Measurements from ENCODE around the gene NFE2L3. TPM values are rescaled to one million over a fixed set of nuclear protein-coding genes. Genes with fewer than 3 reads are reported as not detected.
"Not testable (repeated sequence)": the region's sequence is repeated elsewhere in the genome, so short reads cannot be mapped to it uniquely, and the experiment has no call there.

NFE2L3 gene
- total and polyA plus RNA-seq, 2 of the 4 experiments (the other 2 are of a cell fraction) = 28.0 to 43.2 TPM

GRCh38 chr7:26163804-26164203, 11.8 kb downstream of the NFE2L3 start:
- H3K4me3 ChIP-seq (ENCODE audit: insufficient read depth, low read depth, low read length); H3K9me1 ChIP-seq (ENCODE audit: insufficient read depth, low read length); H2BK120ac ChIP-seq (ENCODE audit: low read depth, low read length); DNase-seq; H4K91ac ChIP-seq (ENCODE audit: insufficient read depth, low read depth, low read length); BruUV-seq (replicated peaks); H3K56ac ChIP-seq (ENCODE audit: extremely low read depth, insufficient read depth, low read length); H2AK9ac ChIP-seq (replicated peaks; ENCODE audit: low read depth, low read length, poor library complexity); CTCF ChIA-PET; H3K23ac ChIP-seq (ENCODE audit: low read depth, low read length); H3K27me3 ChIP-seq (ENCODE audit: control insufficient read depth, insufficient read depth, low read length); H3K18ac ChIP-seq (ENCODE audit: low read depth, low read length); dilution Hi-C loops (cut with HindIII; ENCODE audit: low sequenced_read_pairs, unreplicated experiment); H3K4me2 ChIP-seq (ENCODE audit: low read depth, low read length); ATAC-seq (ENCODE audit: low read depth); H4K5ac ChIP-seq (ENCODE audit: low read depth, low read length); H2AK5ac ChIP-seq (ENCODE audit: low read depth, low read length); H2BK5ac ChIP-seq (ENCODE audit: low read depth, low read length, poor library complexity, severe bottlenecking); H2BK15ac ChIP-seq (ENCODE audit: low read depth, low read length); POLR2A ChIA-PET (ENCODE audit: unreplicated experiment); in situ Hi-C loops (cut with MboI; ENCODE audit: low sequenced_read_pairs); H3K4ac ChIP-seq (ENCODE audit: low read depth, low read length); H3K27ac ChIP-seq (ENCODE audit: insufficient read depth, low read length); H3K9me3 ChIP-seq (ENCODE audit: control insufficient read depth, insufficient read depth, low read length); H3K4me1 ChIP-seq (ENCODE audit: control insufficient read depth, insufficient read depth, low read length); H3K14ac ChIP-seq (replicated peaks; ENCODE audit: low read depth, low read length); H2BK20ac ChIP-seq (ENCODE audit: low read depth, low read length); intact Hi-C loops (cut with micrococcal nuclease); H2AFZ ChIP-seq (replicated peaks; ENCODE audit: low read length, poor library complexity); H3K9ac ChIP-seq (ENCODE audit: low read depth, low read length); H4K20me1 ChIP-seq (ENCODE audit: insufficient read depth, low read length); H3K36me3 ChIP-seq (ENCODE audit: control insufficient read depth, insufficient read depth, low read length); H4K8ac ChIP-seq (ENCODE audit: low read depth in 2 of 2, low read length in 2 of 2): not testable (repeated sequence)
- H3K79me1 ChIP-seq (ENCODE audit: low read depth in 1 of 2, low read length in 2 of 2) = peaks cover 9 to 29% of the 10 kb centered on the region in 2 experiments
- no CpG with 5 or more reads among the region's 1 CpG for WGBS, 2 experiments (ENCODE audit: extremely low coverage in 2 of 2, insufficient read length in 1 of 2)
